Measurements from ENCODE around the gene SLC5A2. TPM values are rescaled to one million over a fixed set of nuclear protein-coding genes. Genes with fewer than 3 reads are reported as not detected.

Gene SLC5A2
- polyA plus RNA-seq, 2 of the 4 experiments (the other 2 are of a cell fraction): 0.09 to 0.46 TPM

- H3K4me3 ChIP-seq: peak overlapping the region; percentile 56
- ATAC-seq: peak; percentile 71 to 88
- peak overlapping the region; percentile 59 to 82 for H3K27ac ChIP-seq
- peak overlapping the region; percentile 97 for H3K4me2 ChIP-seq
- 31% methylated on average over 15 of the region's 60 CpGs for WGBS (ENCODE audit: missing lambda C conversion rate)
- no peak for FAIRE-seq
- peaks cover 17% of the 10 kb centered on the region; the same call in 2 of the 3 replicates for H3K4me1 ChIP-seq
- POLR2A ChIA-PET: interaction anchor here (1.6 to 2.2 kb wide), 2 partner anchors 9 to 20 kb away, joined by 4 to 6 read pairs; partner anchors contain the start of gene RUSF1
- peak; percentile 26; the same call in 1 of the 2 replicates for TF ChIP-seq MAX (IDR thresholded peaks at IDR 0.05)
- TF ChIP-seq NR3C1 (IDR thresholded peaks at IDR 0.05): no peak
- TF ChIP-seq MAZ (IDR thresholded peaks at IDR 0.05; ENCODE audit: borderline replicate concordance, low read depth, low read length): no peak
- TF ChIP-seq JUN (IDR thresholded peaks at IDR 0.05): peak in 1 of 2 experiments; percentile 23; a peak in 1 of 5 replicates
- DNase-seq (ENCODE audit: low read depth in 1 of 2, low spot score in 1 of 2): peak; percentile 26 to 69
- no peaks in the 10 kb centered on the region for H3K9me3 ChIP-seq
- CTCF ChIA-PET: interaction anchor here (0.9 to 1.5 kb wide), 4 partner anchors 10 to 208 kb away, joined by 3 to 4 read pairs (median 4); no protein-coding TSS in a partner anchor
These were observed 5.0 kb downstream of the SLC5A2 start for GRCh38 chr16:31487720-31488467.

GRCh38 chr16:31488468-31489297 lies 5.8 kb downstream of the SLC5A2 start:
- ChIA-PET POLR2A (interaction anchor here (1.6 to 2.2 kb wide), 2 partner anchors 9 to 19 kb away, joined by 4 to 6 read pairs; partner anchors contain the start of gene RUSF1), CTCF (interaction anchor here (1.5 kb wide), 1 partner anchor 9 kb away, joined by 4 read pairs; no protein-coding TSS in a partner anchor)
- H3K4me1 ChIP-seq: peaks cover 17% of the 10 kb centered on the region; the same call in 2 of the 3 replicates
- 95% methylated on average over 64 of the region's 77 CpGs for WGBS (ENCODE audit: missing lambda C conversion rate)
- ATAC-seq (no peak), FAIRE-seq (no peak), DNase-seq (ENCODE audit: low read depth in 1 of 2, low spot score in 1 of 2) (no peak)
- TF ChIP-seq NFE2L2 (conservative IDR thresholded peaks at IDR 0.05; ENCODE audit: low read length) (no peak), NPAS2 (CRISPR knock-in tag; IDR thresholded peaks at IDR 0.05; ENCODE audit: borderline replicate concordance) (no peak), HOXB13 (CRISPR knock-in tag; IDR thresholded peaks at IDR 0.05; ENCODE audit: low read depth) (no peak), HES2 (IDR thresholded peaks at IDR 0.05) (no peak), BHLHE40 (IDR thresholded peaks at IDR 0.05; ENCODE audit: low read depth, low read length) (no peak), CBX2 (IDR thresholded peaks at IDR 0.05; ENCODE audit: borderline replicate concordance, low read depth) (no peak), EHF (CRISPR knock-in tag; IDR thresholded peaks at IDR 0.05) (no peak), ZC3H11A (IDR thresholded peaks at IDR 0.05) (no peak), CEBPB (IDR thresholded peaks at IDR 0.05) (no peak), RAD21 (conservative IDR thresholded peaks at IDR 0.05 in 1 of 2, IDR thresholded peaks at IDR 0.05 in 1 of 2) (no peak)
- no peak overlapping the region; the same call in 2 of the 3 replicates for H3K4me3 ChIP-seq
- no peaks in the 10 kb centered on the region for H3K9me3 ChIP-seq
- no peak overlapping the region; a peak in 1 of 6 replicates for H3K27ac ChIP-seq
- H3K4me2 ChIP-seq: peak overlapping the region; percentile 97

- peaks cover 13% of the 10 kb centered on the region; the same call in 2 of the 3 replicates for H3K4me1 ChIP-seq
- DNase-seq (ENCODE audit: low read depth in 1 of 2, low spot score in 1 of 2) (no peak), ATAC-seq (no peak), FAIRE-seq (no peak)
- H3K27ac ChIP-seq: no peak overlapping the region
- ChIA-PET POLR2A (interaction anchor here (1.0 kb wide), 1 partner anchor 9 kb away, joined by 4 read pairs; no protein-coding TSS in a partner anchor), CTCF (no interaction called here)
- H3K4me3 ChIP-seq: no peak overlapping the region
- WGBS (ENCODE audit: missing lambda C conversion rate): 78% methylated on average over 7 of the region's 7 CpGs
- no peak overlapping the region for H3K4me2 ChIP-seq
- no peaks in the 10 kb centered on the region for H3K9me3 ChIP-seq
- TF ChIP-seq HEYL (CRISPR knock-in tag; IDR thresholded peaks at IDR 0.05) (no peak), EHMT2 (IDR thresholded peaks at IDR 0.05; ENCODE audit: low read depth) (no peak), E2F6 (IDR thresholded peaks at IDR 0.05; ENCODE audit: borderline replicate concordance, low read depth) (no peak), EP300 (IDR thresholded peaks at IDR 0.05) (no peak), NPAS2 (CRISPR knock-in tag; IDR thresholded peaks at IDR 0.05; ENCODE audit: borderline replicate concordance) (no peak), BHLHE40 (IDR thresholded peaks at IDR 0.05; ENCODE audit: low read depth, low read length) (no peak), KDM5A (IDR thresholded peaks at IDR 0.05) (no peak), KDM1A (IDR thresholded peaks at IDR 0.05; ENCODE audit: low read depth) (no peak), RNF2 (IDR thresholded peaks at IDR 0.05; ENCODE audit: borderline replicate concordance, low read depth) (no peak), CHD4 (IDR thresholded peaks at IDR 0.05; ENCODE audit: borderline replicate concordance) (no peak), RARB (CRISPR knock-in tag; IDR thresholded peaks at IDR 0.05) (no peak), BCL3 (IDR thresholded peaks at IDR 0.05) (no peak), FOSL2 (IDR thresholded peaks at IDR 0.05) (no peak), FOSL2 (CRISPR knock-in tag; IDR thresholded peaks at IDR 0.05) (no peak), TP53 (CRISPR knock-in tag; IDR thresholded peaks at IDR 0.05) (no peak), JUN (IDR thresholded peaks at IDR 0.05) (no peak), RAD21 (conservative IDR thresholded peaks at IDR 0.05 in 1 of 2, IDR thresholded peaks at IDR 0.05 in 1 of 2) (no peak), GATA3 (IDR thresholded peaks at IDR 0.05; ENCODE audit: borderline replicate concordance) (no peak), CBX2 (IDR thresholded peaks at IDR 0.05; ENCODE audit: borderline replicate concordance, low read depth) (no peak), PHF8 (IDR thresholded peaks at IDR 0.05; ENCODE audit: borderline replicate concordance, low read depth) (no peak)
These were observed 6.3 kb downstream of the SLC5A2 start for GRCh38 chr16:31489298-31489564.
